Endothelial cell of umbilical vein (primary cell): ENCODE data around the gene JARID2. TPM values are rescaled to one million over a fixed set of nuclear protein-coding genes. Genes with fewer than 3 reads are reported as not detected.

Experiments used
- BruUV-seq: library from RNA; stranded (reverse); fragments of 400-500 nt; replicated peaks from 2 replicates; lab custom pipeline; 2021; lab: Mats Ljungman, UMichigan
- CTCF ChIA-PET: fragments of 300-600, 350-600 bp; sonication (Branson Sonifier 250); formaldehyde crosslinking; loops from one replicate; lab custom pipeline; 2021; ENCODE audit warnings: antibody characterized with exemption, inconsistent platforms; lab: Charles Lee
- POLR2A ChIA-PET: fragments of 300-600, 350-600 bp; sonication (Branson Sonifier 250); formaldehyde crosslinking; loops from one replicate; lab custom pipeline; 2021; ENCODE audit warnings: antibody characterized with exemption, inconsistent platforms; lab: Charles Lee
- DNase-seq: peaks from one replicate; pipeline ENCODE4 v3.0.0-alpha.2; 2011; ENCODE audit warnings: low read depth, low spot score
- FAIRE-seq: peaks from 2 replicates; lab custom pipeline; 2011; peaks lifted over from hg19 to GRCh38; lab: Jason Lieb, UNC
- H2AFZ ChIP-seq: 2 replicates; pipeline ENCODE4 v1.6.0; 2012; ENCODE audit warnings: low read depth, low read length, control low read depth, inconsistent platforms
- H3K27ac ChIP-seq: 2 replicates; pipeline ENCODE4 v1.5.1; 2011; ENCODE audit warnings: low read depth, mild to moderate bottlenecking, control low read depth, low read length, moderate library complexity; ENCODE audit not compliant: insufficient read depth
- H3K27me3 ChIP-seq, 2 experiments: 2 replicates each; pipeline versions ENCODE4 v1.6.0 to v1.6.1; 2011; ENCODE audit warnings: low read length in 2 of 2, mixed read lengths in 1 of 2; ENCODE audit not compliant: control insufficient read depth in 2 of 2, insufficient read depth in 2 of 2
- H3K36me3 ChIP-seq, 2 experiments: 2 replicates in 1 of 2; 3 replicates in 1 of 2; pipeline ENCODE4 v1.5.1; 2011; ENCODE audit warnings: low read length in 2 of 2, mild to moderate bottlenecking in 1 of 2, moderate library complexity in 1 of 2; ENCODE audit not compliant: control insufficient read depth in 2 of 2, insufficient read depth in 2 of 2; ENCODE audit errors: extremely low read depth in 1 of 2
- H3K4me1 ChIP-seq: 3 replicates; pipeline ENCODE4 v1.5.1; 2011; ENCODE audit warnings: mild to moderate bottlenecking, low read length; ENCODE audit not compliant: control insufficient read depth, insufficient read depth; ENCODE audit errors: extremely low read depth
- H3K4me2 ChIP-seq: 2 replicates; pipeline ENCODE4 v1.6.1; 2011; ENCODE audit warnings: low read length, control low read depth, mixed read lengths; ENCODE audit not compliant: insufficient read depth
- H3K4me3 ChIP-seq, 3 experiments: fragments of 200-600 bp in 1 of 3; sonication (generic), shearing (Covaris generic) in 1 of 3; replicated peaks in 1 of 3; 2 replicates each; pipeline ENCODE4 v1.5.1; 2011 to 2016; ENCODE audit warnings: control low read depth in 3 of 3, low read length in 3 of 3, mild to moderate bottlenecking in 2 of 3, inconsistent platforms in 1 of 3, low read depth in 1 of 3, moderate library complexity in 1 of 3; ENCODE audit not compliant: insufficient read depth in 1 of 3
- H3K79me2 ChIP-seq: 2 replicates; pipeline ENCODE4 v1.6.0; 2012; ENCODE audit warnings: low read length, inconsistent platforms; ENCODE audit not compliant: control insufficient read depth, insufficient read depth
- H3K9ac ChIP-seq: replicated peaks from 2 replicates; pipeline ENCODE3; 2011; ENCODE audit warnings: low read length, control low read depth; ENCODE audit not compliant: insufficient read depth; ENCODE audit errors: extremely low read depth
- H3K9me1 ChIP-seq: replicated peaks from 3 replicates; pipeline ENCODE4 v1.6.0; 2011; ENCODE audit warnings: mild to moderate bottlenecking, low read length; ENCODE audit not compliant: control insufficient read depth, insufficient read depth; ENCODE audit errors: extremely low read depth
- H3K9me3 ChIP-seq: replicated peaks from 2 replicates; pipeline ENCODE4 v1.5.1; 2012; ENCODE audit warnings: low read length, inconsistent platforms; ENCODE audit not compliant: control insufficient read depth, insufficient read depth
- H4K20me1 ChIP-seq: replicated peaks from 2 replicates; pipeline ENCODE3; 2011; ENCODE audit warnings: mild to moderate bottlenecking, low read length; ENCODE audit not compliant: control insufficient read depth, insufficient read depth; ENCODE audit errors: extremely low read depth
- EZH2 ChIP-seq: IDR thresholded peaks from 2 replicates; pipeline ENCODE4 v1.6.1; 2012; ENCODE audit warnings: borderline replicate concordance, low read depth, mild to moderate bottlenecking, moderate library complexity, low read length, inconsistent platforms; ENCODE audit not compliant: severe bottlenecking
- FOS ChIP-seq: IDR thresholded peaks from 2 replicates; pipeline ENCODE4 v1.6.1; 2011; ENCODE audit warnings: mild to moderate bottlenecking, low read length, moderate library complexity, borderline replicate concordance; ENCODE audit not compliant: insufficient read depth
- GATA2 ChIP-seq: IDR thresholded peaks from 2 replicates; pipeline ENCODE4 v1.7.0; 2011; ENCODE audit warnings: low read depth, mild to moderate bottlenecking, moderate library complexity, mixed read lengths, low read length; ENCODE audit not compliant: insufficient read length, insufficient read depth
- JUN ChIP-seq: IDR thresholded peaks from 2 replicates; pipeline ENCODE4 v1.6.1; 2011; ENCODE audit warnings: borderline replicate concordance, low read depth; ENCODE audit not compliant: insufficient read length, insufficient read depth
- MYC ChIP-seq: IDR thresholded peaks from one replicate; pipeline ENCODE4 v1.6.1; 2011; ENCODE audit warnings: mild to moderate bottlenecking, low read depth, low read length
- POLR2A ChIP-seq: IDR thresholded peaks from 2 replicates; pipeline ENCODE4 v1.6.1; 2012; ENCODE audit warnings: low read depth, mild to moderate bottlenecking, control low read depth, low read length
- POLR2AphosphoS5 ChIP-seq: IDR thresholded peaks from 2 replicates; pipeline ENCODE4 v1.6.1; 2012; ENCODE audit warnings: low read depth, mild to moderate bottlenecking, control low read depth, low read length, moderate library complexity; ENCODE audit not compliant: insufficient read depth
- dilution Hi-C: fragments of 300-500 bp; cut with MboI; formaldehyde crosslinking; loops from one replicate; pipeline ENCODE4 v1.15.0; 2019; ENCODE audit warnings: low sequenced_read_pairs; ENCODE audit not compliant: extremely low pct_ligation_motif_present
- intact Hi-C: fragments of 100-400 bp; cut with micrococcal nuclease; formaldehyde crosslinking; loops from one replicate; pipeline ENCODE4 v1.10.0; 2022
- polyA plus RNA-seq, 4 experiments: library from polyadenylated mRNA; depleted of rRNA in 3 of 4; stranded (reverse) in 3 of 4; unstranded in 1 of 4; fragments of >200 nt; gene quantifications; 2 replicates each; pipeline versions ENCODE4 v1.2.1 to v1.2.3, GENCODE V29; 2011 to 2012; ENCODE audit warnings: missing spikeins in 1 of 4
- total RNA-seq: library from RNA; stranded (reverse); gene quantifications from 2 replicates; pipeline ENCODE4 v1.2.3, GENCODE V29; 2021
- TF ChIP-seq, protein P1 (sequence below), 2 donors: IDR thresholded peaks; 1 replicate in 1 of 2; 2 replicates in 1 of 2; pipeline ENCODE4 v1.5.1; 2011; ENCODE audit warnings: low read length in 2 of 2, mild to moderate bottlenecking in 2 of 2, moderate library complexity in 2 of 2, control low read depth in 1 of 2, inconsistent platforms in 1 of 2, low read depth in 1 of 2; ENCODE audit not compliant: insufficient read depth in 1 of 2; ENCODE audit errors: extremely low read depth in 1 of 2
- TF ChIP-seq, protein P2 (sequence below): IDR thresholded peaks from 2 replicates; pipeline ENCODE4 v1.6.1; 2011; ENCODE audit not compliant: insufficient read depth, insufficient read length

The JARID2 gene
- total and polyA plus RNA-seq, 2 donors (not counting 3 experiments of a cell fraction or from before 2014, with no cell fraction given), result 2.9 to 10.6 TPM

DNA sequence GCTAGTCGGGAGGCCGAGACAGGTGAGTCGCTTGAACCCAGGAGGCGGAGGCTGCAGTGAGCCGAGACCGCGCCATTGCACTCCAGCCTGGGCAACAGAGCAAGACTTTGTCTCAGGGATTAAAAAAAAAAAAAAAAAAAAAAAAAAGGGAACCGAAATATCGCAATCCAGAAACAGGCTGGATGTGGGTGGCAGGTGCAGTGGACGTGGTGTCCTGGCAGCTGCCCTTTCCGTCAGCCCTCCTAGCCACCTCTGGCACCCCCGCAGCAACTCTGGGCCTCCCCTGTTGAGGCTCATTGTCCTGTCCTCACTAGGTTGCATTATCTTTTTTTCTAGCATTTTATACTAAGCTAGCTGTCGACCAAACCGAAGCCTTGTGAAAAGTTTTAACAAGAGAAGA lies 303.5 kb downstream of the JARID2 start:
- no TSS peak for BruUV-seq
- ChIA-PET POLR2A (interaction anchor here (0.7 kb wide), 1 partner anchor 68 kb away, joined by 4 read pairs; no protein-coding TSS in a partner anchor), CTCF (interaction anchor here (1.0 to 1.5 kb wide), 2 partner anchors 13 to 72 kb away, joined by 3 read pairs; no protein-coding TSS in a partner anchor)
- Histone ChIP-seq H2AFZ (no peak overlapping the region), H3K9ac (no peak overlapping the region), H3K9me1 (no peaks in the 10 kb centered on the region), H3K79me2 (no peaks in the 10 kb centered on the region), H3K4me2 (no peak overlapping the region), H3K27me3 (no peaks in the 10 kb centered on the region), H3K4me3 (no peak overlapping the region), H4K20me1 (no peaks in the 10 kb centered on the region), H3K9me3 (no peaks in the 10 kb centered on the region), H3K4me1 (peaks cover 36% of the 10 kb centered on the region), H3K27ac (no peak overlapping the region), H3K36me3 (no peaks in the 10 kb centered on the region)
- dilution Hi-C loops, result no loop called here
- no peak for TF ChIP-seq MYC
- TF ChIP-seq, protein P1, sequence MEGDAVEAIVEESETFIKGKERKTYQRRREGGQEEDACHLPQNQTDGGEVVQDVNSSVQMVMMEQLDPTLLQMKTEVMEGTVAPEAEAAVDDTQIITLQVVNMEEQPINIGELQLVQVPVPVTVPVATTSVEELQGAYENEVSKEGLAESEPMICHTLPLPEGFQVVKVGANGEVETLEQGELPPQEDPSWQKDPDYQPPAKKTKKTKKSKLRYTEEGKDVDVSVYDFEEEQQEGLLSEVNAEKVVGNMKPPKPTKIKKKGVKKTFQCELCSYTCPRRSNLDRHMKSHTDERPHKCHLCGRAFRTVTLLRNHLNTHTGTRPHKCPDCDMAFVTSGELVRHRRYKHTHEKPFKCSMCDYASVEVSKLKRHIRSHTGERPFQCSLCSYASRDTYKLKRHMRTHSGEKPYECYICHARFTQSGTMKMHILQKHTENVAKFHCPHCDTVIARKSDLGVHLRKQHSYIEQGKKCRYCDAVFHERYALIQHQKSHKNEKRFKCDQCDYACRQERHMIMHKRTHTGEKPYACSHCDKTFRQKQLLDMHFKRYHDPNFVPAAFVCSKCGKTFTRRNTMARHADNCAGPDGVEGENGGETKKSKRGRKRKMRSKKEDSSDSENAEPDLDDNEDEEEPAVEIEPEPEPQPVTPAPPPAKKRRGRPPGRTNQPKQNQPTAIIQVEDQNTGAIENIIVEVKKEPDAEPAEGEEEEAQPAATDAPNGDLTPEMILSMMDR (IDR thresholded peaks at IDR 0.05; ENCODE audit: extremely low read depth in 1 of 2, insufficient read depth in 1 of 2, low read depth in 1 of 2, low read length in 2 of 2), result no peak
- no peak for TF ChIP-seq GATA2
- TF ChIP-seq, protein P2, sequence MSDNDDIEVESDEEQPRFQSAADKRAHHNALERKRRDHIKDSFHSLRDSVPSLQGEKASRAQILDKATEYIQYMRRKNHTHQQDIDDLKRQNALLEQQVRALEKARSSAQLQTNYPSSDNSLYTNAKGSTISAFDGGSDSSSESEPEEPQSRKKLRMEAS, result no peak
- no peak for TF ChIP-seq POLR2A
- TF ChIP-seq FOS, result no peak
- no peak for TF ChIP-seq POLR2AphosphoS5
- no peak for TF ChIP-seq JUN
- no peak for TF ChIP-seq EZH2
- intact Hi-C loops, result no loop called here
- FAIRE-seq (no peak), DNase-seq (no peak)
